ENCODE results near the gene C15orf62. TPM values are rescaled to one million over a fixed set of nuclear protein-coding genes. Genes with fewer than 3 reads are reported as not detected.

C15orf62 gene
- total RNA-seq, 1 experiment from 2014 or later = 0.26 TPM

DNA sequence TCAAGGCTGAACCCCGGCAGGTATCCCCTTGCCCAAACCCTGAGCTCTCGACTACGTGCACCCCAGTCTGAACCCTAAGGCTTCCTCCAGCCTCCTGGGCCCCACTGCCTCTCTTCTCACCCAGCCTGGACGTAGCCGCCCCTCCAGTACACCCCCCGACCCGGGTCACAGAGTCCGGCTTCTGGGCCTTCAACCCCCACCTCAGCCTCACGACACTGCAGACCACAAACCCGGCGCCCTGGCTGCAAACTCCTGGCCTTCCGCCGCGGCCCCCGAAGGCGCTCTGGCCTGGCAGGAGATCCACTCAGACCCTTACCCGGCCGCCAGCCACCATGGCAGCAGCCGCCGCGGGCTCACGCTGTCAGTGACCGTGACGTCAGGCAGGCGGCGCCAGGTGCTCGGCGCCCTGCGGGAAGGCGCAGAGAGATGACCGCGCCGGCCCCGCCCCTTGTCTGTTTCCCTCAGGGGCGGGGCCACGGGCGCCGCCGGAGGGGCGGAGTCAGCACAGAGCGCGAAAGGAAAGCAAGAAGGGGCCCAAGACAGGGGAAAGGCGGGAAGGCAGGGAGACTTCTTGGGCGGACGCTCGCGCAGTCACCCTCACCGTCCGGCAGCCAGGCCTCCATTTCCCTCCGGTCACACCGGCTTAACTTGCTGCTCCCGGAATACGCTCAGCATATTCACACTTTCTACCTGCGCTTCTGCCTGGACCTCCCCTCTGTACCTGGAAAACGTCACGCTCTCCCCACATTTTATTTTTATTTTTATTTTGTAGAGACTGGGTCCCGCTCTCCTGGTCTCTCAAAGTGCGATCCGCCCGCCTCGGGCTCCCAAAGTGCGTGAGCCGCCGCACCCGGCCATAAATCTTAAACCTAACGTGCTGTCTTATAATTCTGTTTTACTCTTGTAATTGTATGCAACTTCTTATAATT is 14.6 kb upstream of the C15orf62 start, which contains the start of gene RMDN3:
Gene RMDN3 (minus strand): TSS at position 372 of the 929 bp plus-strand sequence. CDS start 471 bp downstream, outside the sequence.
- Mint-ChIP-seq H3K27me3 (ENCODE audit: insufficient read depth, unreplicated experiment) (no peaks in the 10 kb centered on the region), H3K4me1 (ENCODE audit: insufficient read depth, unreplicated experiment) (no peaks in the 10 kb centered on the region), H3K9me3 (ENCODE audit: unreplicated experiment) (no peaks in the 10 kb centered on the region), H3K27ac (ENCODE audit: low read depth, unreplicated experiment) (peak within 1 kb of the TSS; percentile 89), H3K36me3 (ENCODE audit: insufficient read depth, unreplicated experiment) (peaks cover 9% of the 10 kb centered on the region), H3K4me3 (ENCODE audit: unreplicated experiment) (peak within 1 kb of the TSS; percentile 93)
- POLR2A ChIA-PET = interaction anchor here (1.0 to 2.7 kb wide), 3 partner anchors 11 to 248 kb away, joined by 3 to 13 read pairs (median 3); partner anchors contain the start of gene C15orf62
- peak; percentile 92 for DNase-seq (ENCODE audit: unreplicated experiment)
- intact Hi-C loops (cut with micrococcal nuclease) = no loop called here
- TF ChIP-seq, protein P1, sequence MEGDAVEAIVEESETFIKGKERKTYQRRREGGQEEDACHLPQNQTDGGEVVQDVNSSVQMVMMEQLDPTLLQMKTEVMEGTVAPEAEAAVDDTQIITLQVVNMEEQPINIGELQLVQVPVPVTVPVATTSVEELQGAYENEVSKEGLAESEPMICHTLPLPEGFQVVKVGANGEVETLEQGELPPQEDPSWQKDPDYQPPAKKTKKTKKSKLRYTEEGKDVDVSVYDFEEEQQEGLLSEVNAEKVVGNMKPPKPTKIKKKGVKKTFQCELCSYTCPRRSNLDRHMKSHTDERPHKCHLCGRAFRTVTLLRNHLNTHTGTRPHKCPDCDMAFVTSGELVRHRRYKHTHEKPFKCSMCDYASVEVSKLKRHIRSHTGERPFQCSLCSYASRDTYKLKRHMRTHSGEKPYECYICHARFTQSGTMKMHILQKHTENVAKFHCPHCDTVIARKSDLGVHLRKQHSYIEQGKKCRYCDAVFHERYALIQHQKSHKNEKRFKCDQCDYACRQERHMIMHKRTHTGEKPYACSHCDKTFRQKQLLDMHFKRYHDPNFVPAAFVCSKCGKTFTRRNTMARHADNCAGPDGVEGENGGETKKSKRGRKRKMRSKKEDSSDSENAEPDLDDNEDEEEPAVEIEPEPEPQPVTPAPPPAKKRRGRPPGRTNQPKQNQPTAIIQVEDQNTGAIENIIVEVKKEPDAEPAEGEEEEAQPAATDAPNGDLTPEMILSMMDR (IDR thresholded peaks at IDR 0.05; ENCODE audit: unreplicated experiment) = no peak
- CTCF ChIA-PET = interaction anchor here (0.6 to 0.7 kb wide), 2 partner anchors 56 to 101 kb away, joined by 3 read pairs; no protein-coding TSS in a partner anchor
- TSS peak; percentile 82 for BruUV-seq (replicated peaks)

DNA sequence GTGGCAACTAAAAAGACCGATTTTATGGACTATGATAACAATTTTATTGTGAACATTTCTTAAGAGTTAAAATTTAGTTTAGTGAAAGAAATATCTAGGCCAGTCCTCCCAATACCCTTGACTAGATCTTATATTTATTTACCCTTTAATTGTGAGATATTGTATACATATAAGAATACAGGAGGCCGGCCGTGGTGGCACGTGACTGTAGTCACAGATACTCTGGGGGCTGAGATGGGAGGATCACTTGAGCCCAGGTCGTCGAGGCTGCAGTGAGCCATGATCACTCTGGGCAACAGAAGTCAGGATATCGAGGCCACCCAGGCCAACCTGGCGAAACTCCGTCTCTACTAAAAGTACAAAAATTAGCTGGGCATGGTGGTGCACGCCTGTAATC is 14.0 kb upstream of the C15orf62 start:
- no peaks in the 10 kb centered on the region for H3K4me1 Mint-ChIP-seq (ENCODE audit: insufficient read depth, unreplicated experiment)
- H3K9me3 Mint-ChIP-seq (ENCODE audit: unreplicated experiment) = no peaks in the 10 kb centered on the region
- ChIA-PET CTCF (interaction anchor here (0.5 to 0.7 kb wide), 3 partner anchors 82 to 258 kb away, joined by 3 to 4 read pairs (median 3); no protein-coding TSS in a partner anchor), POLR2A (interaction anchor here (1.0 to 2.7 kb wide), 3 partner anchors 9 to 14 kb away, joined by 3 to 13 read pairs (median 6); partner anchors contain the start of gene C15orf62)
- intact Hi-C loops (cut with micrococcal nuclease) = no loop called here
- TF ChIP-seq, protein P1 (IDR thresholded peaks at IDR 0.05; ENCODE audit: unreplicated experiment) = no peak
- no peaks in the 10 kb centered on the region for H3K27me3 Mint-ChIP-seq (ENCODE audit: insufficient read depth, unreplicated experiment)
- peak overlapping the region; percentile 89 for H3K27ac Mint-ChIP-seq (ENCODE audit: low read depth, unreplicated experiment)
- peaks cover 2% of the 10 kb centered on the region for H3K36me3 Mint-ChIP-seq (ENCODE audit: insufficient read depth, unreplicated experiment)
- DNase-seq (ENCODE audit: unreplicated experiment) = no peak
- BruUV-seq (replicated peaks) = no TSS peak
- H3K4me3 Mint-ChIP-seq (ENCODE audit: unreplicated experiment) = peak overlapping the region; percentile 93

DNA sequence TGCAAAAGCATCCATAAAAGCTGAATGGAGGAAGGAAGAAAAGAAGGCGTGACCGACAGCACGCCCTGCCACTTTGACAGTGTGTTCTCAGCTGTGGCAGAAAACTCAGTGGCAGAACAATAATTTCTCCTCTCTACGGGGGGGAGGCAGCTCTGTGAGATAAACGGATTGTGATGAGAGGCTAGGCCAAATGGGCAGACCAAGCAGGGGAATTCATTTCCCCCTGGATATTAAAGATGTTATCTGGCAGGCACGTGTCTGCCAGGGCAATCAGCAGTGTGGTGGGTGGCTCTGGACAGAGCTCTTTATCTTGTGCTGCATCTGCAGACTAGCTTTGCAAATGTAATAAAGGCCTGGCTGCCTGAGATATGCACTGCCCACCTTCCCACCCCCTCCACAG is 12.8 kb upstream of the C15orf62 start:
- H3K27me3 Mint-ChIP-seq (ENCODE audit: insufficient read depth, unreplicated experiment) = no peaks in the 10 kb centered on the region
- no peak overlapping the region for H3K4me3 Mint-ChIP-seq (ENCODE audit: unreplicated experiment)
- POLR2A ChIA-PET = interaction anchor here (1.0 to 2.7 kb wide), 4 partner anchors 9 to 137 kb away, joined by 3 to 13 read pairs (median 4); partner anchors contain the start of genes C15orf62 and VPS18
- intact Hi-C loops (cut with micrococcal nuclease) = no loop called here
- H3K4me1 Mint-ChIP-seq (ENCODE audit: insufficient read depth, unreplicated experiment) = no peaks in the 10 kb centered on the region
- no TSS peak for BruUV-seq (replicated peaks)
- DNase-seq (ENCODE audit: unreplicated experiment) = no peak
- TF ChIP-seq, protein P1 (IDR thresholded peaks at IDR 0.05; ENCODE audit: unreplicated experiment) = no peak
- H3K9me3 Mint-ChIP-seq (ENCODE audit: unreplicated experiment) = no peaks in the 10 kb centered on the region
- H3K36me3 Mint-ChIP-seq (ENCODE audit: insufficient read depth, unreplicated experiment) = no peaks in the 10 kb centered on the region
- CTCF ChIA-PET = interaction anchor here (0.7 kb wide), 1 partner anchor 135 kb away, joined by 3 read pairs; no protein-coding TSS in a partner anchor
- peak overlapping the region; percentile 40 for H3K27ac Mint-ChIP-seq (ENCODE audit: low read depth, unreplicated experiment)

DNA sequence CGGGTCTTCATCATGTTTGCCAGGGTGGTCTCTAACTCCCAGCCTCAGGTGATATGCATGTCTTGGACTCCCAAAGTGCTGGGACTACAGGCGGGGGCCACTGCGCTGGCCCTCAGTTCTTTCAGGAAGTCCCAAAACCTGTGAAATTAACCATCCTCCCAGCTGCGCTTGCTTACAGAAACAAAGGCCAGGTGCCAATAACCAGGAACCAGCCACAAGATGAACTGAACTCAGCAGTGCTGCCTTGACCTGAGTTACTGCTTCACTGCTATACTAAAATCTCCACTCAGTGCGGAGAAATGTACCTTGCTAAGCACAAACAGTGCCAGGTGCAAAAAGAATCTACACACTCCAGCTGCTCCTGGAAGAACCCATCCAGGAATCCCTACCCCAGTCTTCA is 9.8 kb upstream of the C15orf62 start:
- Mint-ChIP-seq H3K4me3 (ENCODE audit: unreplicated experiment) (no peak overlapping the region), H3K27ac (ENCODE audit: low read depth, unreplicated experiment) (no peak overlapping the region), H3K36me3 (ENCODE audit: insufficient read depth, unreplicated experiment) (peaks cover 8% of the 10 kb centered on the region), H3K27me3 (ENCODE audit: insufficient read depth, unreplicated experiment) (no peaks in the 10 kb centered on the region), H3K9me3 (ENCODE audit: unreplicated experiment) (no peaks in the 10 kb centered on the region), H3K4me1 (ENCODE audit: insufficient read depth, unreplicated experiment) (peaks cover under 1% of the 10 kb centered on the region)
- intact Hi-C loops (cut with micrococcal nuclease) = loop anchor here (10.0 kb wide), 1 partner anchor 165 kb away; the partner anchor contains the start of gene KNL1
- POLR2A ChIA-PET = interaction anchor here (0.7 to 0.9 kb wide), 2 partner anchors 10 to 167 kb away, joined by 3 to 5 read pairs; partner anchors contain the start of gene C15orf62
- CTCF ChIA-PET = interaction anchor here (0.7 kb wide), 1 partner anchor 171 kb away, joined by 3 read pairs; no protein-coding TSS in a partner anchor
- BruUV-seq (replicated peaks) = no TSS peak
- TF ChIP-seq, protein P1 (IDR thresholded peaks at IDR 0.05; ENCODE audit: unreplicated experiment) = no peak
- no peak for DNase-seq (ENCODE audit: unreplicated experiment)
